H1 (cell line): Measurements from ENCODE around the gene SBK1. TPM values are rescaled to one million over a fixed set of nuclear protein-coding genes. Genes with fewer than 3 reads are reported as not detected.

ENCODE experiments used
- CTCF ChIA-PET: fragments of 300-600 bp; sonication (Branson Sonifier 250); formaldehyde crosslinking; loops from one replicate; lab custom pipeline; 2021; ENCODE audit not compliant: partially characterized antibody; lab: Charles Lee
- POLR2A ChIA-PET: fragments of 300-600 bp; sonication (Branson Sonifier 250); formaldehyde crosslinking; loops from one replicate; lab custom pipeline; 2021; ENCODE audit warnings: inconsistent platforms; ENCODE audit not compliant: partially characterized antibody; lab: Charles Lee
- DNase-seq, 2 experiments: peaks; one replicate each; pipeline versions ENCODE4 v3.0.0 to v3.0.0-alpha.2; 2010 to 2022; ENCODE audit warnings: low spot score in 2 of 2, low read depth in 1 of 2, mixed read lengths in 1 of 2
- FAIRE-seq: peaks from 2 replicates; lab custom pipeline; 2011; peaks lifted over from hg19 to GRCh38; lab: Jason Lieb, UNC
- H2AFZ ChIP-seq: 2 replicates; pipeline ENCODE4 v1.8.1; 2012; ENCODE audit warnings: low read length, inconsistent platforms
- H2AK5ac ChIP-seq: 2 replicates; pipeline ENCODE4 v1.6.1; 2013; ENCODE audit warnings: low read depth, low read length
- H2BK120ac ChIP-seq: replicated peaks from 2 replicates; pipeline ENCODE3; 2013; ENCODE audit warnings: low read depth, low read length, inconsistent platforms
- H2BK12ac ChIP-seq: 2 replicates; pipeline ENCODE4 v1.6.1; 2013; ENCODE audit warnings: low read depth, low read length
- H2BK15ac ChIP-seq: 2 replicates; pipeline ENCODE4 v1.6.1; 2013; ENCODE audit warnings: low read length
- H2BK20ac ChIP-seq: 2 replicates; pipeline ENCODE4 v1.6.1; 2013; ENCODE audit warnings: low read length
- H2BK5ac ChIP-seq: 2 replicates; pipeline ENCODE4 v1.6.1; 2013; ENCODE audit warnings: low read depth, low read length
- H3K14ac ChIP-seq: 2 replicates; pipeline ENCODE4 v1.6.1; 2013; ENCODE audit warnings: inconsistent platforms; ENCODE audit not compliant: insufficient read length
- H3K18ac ChIP-seq: 2 replicates; pipeline ENCODE4 v1.6.1; 2013; ENCODE audit warnings: low read length; ENCODE audit errors: extremely low read depth
- H3K23ac ChIP-seq: 2 replicates; pipeline ENCODE4 v1.6.1; 2013; ENCODE audit warnings: inconsistent platforms; ENCODE audit not compliant: insufficient read length
- H3K23me2 ChIP-seq: 2 replicates; pipeline ENCODE4 v1.6.1; 2013; ENCODE audit warnings: low read depth, low read length
- H3K27ac ChIP-seq: 2 replicates; pipeline ENCODE4 v1.6.1; 2011; ENCODE audit warnings: low read depth, low read length, inconsistent platforms
- H3K27me3 ChIP-seq, 4 experiments: replicated peaks in 1 of 4; 1 replicate in 1 of 4; 2 replicates in 3 of 4; pipeline versions ENCODE4 v1.6.1 to v1.8.1; 2011 to 2013; ENCODE audit warnings: low read length in 3 of 4, mild to moderate bottlenecking in 3 of 4, inconsistent platforms in 2 of 4, mixed read lengths in 2 of 4, moderate library complexity in 1 of 4; ENCODE audit not compliant: control insufficient read depth in 3 of 4, insufficient read depth in 3 of 4; ENCODE audit errors: extremely low read depth in 1 of 4
- H3K36me3 ChIP-seq, 4 experiments: 2 replicates each; pipeline versions ENCODE4 v1.6.1 to v1.8.1; 2011 to 2013; ENCODE audit warnings: mild to moderate bottlenecking in 4 of 4, low read length in 3 of 4, moderate library complexity in 2 of 4, control low read depth in 1 of 4, inconsistent platforms in 1 of 4; ENCODE audit not compliant: insufficient read depth in 4 of 4, control insufficient read depth in 2 of 4
- H3K4ac ChIP-seq: replicated peaks from 2 replicates; pipeline ENCODE3; 2013; ENCODE audit warnings: low read length, low read depth, mixed read lengths, inconsistent platforms; ENCODE audit not compliant: insufficient read length
- H3K4me1 ChIP-seq, 4 experiments: replicated peaks in 1 of 4; 1 replicate in 1 of 4; 2 replicates in 3 of 4; pipeline versions ENCODE4 v1.6.1 to v1.8.1; 2011 to 2013; ENCODE audit warnings: low read length in 3 of 4, inconsistent platforms in 2 of 4, mixed read lengths in 1 of 4; ENCODE audit not compliant: insufficient read depth in 4 of 4, control insufficient read depth in 3 of 4
- H3K4me2 ChIP-seq, 2 experiments: 2 replicates each; pipeline versions ENCODE4 v1.6.1 to v1.8.1; 2011 to 2013; ENCODE audit warnings: low read depth in 2 of 2, low read length in 2 of 2, control low read depth in 1 of 2, inconsistent platforms in 1 of 2, mild to moderate bottlenecking in 1 of 2; ENCODE audit not compliant: insufficient read depth in 1 of 2
- H3K4me3 ChIP-seq, 4 experiments: fragments of 200-600, 300-600 bp in 1 of 4; sonication (generic), shearing (Covaris generic), sonication (Bioruptor Twin) in 1 of 4; 2 replicates each; pipeline versions ENCODE4 v1.5.1 to v1.8.1; 2011 to 2016; ENCODE audit warnings: low read length in 4 of 4, low read depth in 3 of 4, control low read depth in 2 of 4, inconsistent platforms in 2 of 4, mild to moderate bottlenecking in 2 of 4, mixed read lengths in 1 of 4, moderate library complexity in 1 of 4; ENCODE audit not compliant: insufficient read depth in 2 of 4; ENCODE audit errors: extremely low read depth in 1 of 4
- H3K56ac ChIP-seq: replicated peaks from 2 replicates; pipeline ENCODE3; 2013; ENCODE audit warnings: low read depth, mild to moderate bottlenecking, mixed read lengths, low read length, inconsistent platforms; ENCODE audit not compliant: insufficient read length
- H3K79me1 ChIP-seq: 2 replicates; pipeline ENCODE4 v1.6.1; 2013; ENCODE audit warnings: low read depth, low read length, control low read depth
- H3K79me2 ChIP-seq, 2 experiments: 2 replicates each; pipeline versions ENCODE4 v1.6.1 to v1.8.1; 2012 to 2013; ENCODE audit warnings: low read length in 2 of 2, mild to moderate bottlenecking in 2 of 2, inconsistent platforms in 1 of 2; ENCODE audit not compliant: insufficient read depth in 2 of 2, control insufficient read depth in 1 of 2
- H3K9ac ChIP-seq, 4 experiments: replicated peaks in 1 of 4; 1 replicate in 1 of 4; 2 replicates in 3 of 4; pipeline versions ENCODE4 v1.6.1 to v1.8.1; 2011 to 2013; ENCODE audit warnings: low read depth in 3 of 4, low read length in 3 of 4, control low read depth in 2 of 4, mild to moderate bottlenecking in 2 of 4, moderate library complexity in 2 of 4, inconsistent platforms in 1 of 4; ENCODE audit errors: extremely low read depth in 1 of 4
- H3K9me3 ChIP-seq, 2 experiments: 2 replicates each; pipeline versions ENCODE4 v1.6.1 to v1.8.1; 2012 to 2013; ENCODE audit warnings: mild to moderate bottlenecking in 2 of 2, moderate library complexity in 2 of 2, control low read depth in 1 of 2, inconsistent platforms in 1 of 2, low read depth in 1 of 2, low read length in 1 of 2, mixed read lengths in 1 of 2; ENCODE audit not compliant: insufficient read depth in 2 of 2
- H4K20me1 ChIP-seq, 2 experiments: replicated peaks in 1 of 2; 2 replicates each; pipeline versions ENCODE3 to v1.8.1; 2011 to 2013; ENCODE audit warnings: inconsistent platforms in 2 of 2, low read length in 2 of 2, mild to moderate bottlenecking in 1 of 2; ENCODE audit not compliant: insufficient read depth in 2 of 2, control insufficient read depth in 1 of 2
- H4K5ac ChIP-seq: 2 replicates; pipeline ENCODE4 v1.6.1; 2013; ENCODE audit warnings: low read length, low read depth, mixed read lengths, inconsistent platforms; ENCODE audit not compliant: insufficient read length
- H4K8ac ChIP-seq: 2 replicates; pipeline ENCODE4 v1.8.0; 2013; ENCODE audit warnings: mild to moderate bottlenecking, moderate library complexity, low read length, inconsistent platforms; ENCODE audit not compliant: insufficient read depth; ENCODE audit errors: extremely low read depth
- H4K91ac ChIP-seq: replicated peaks from 2 replicates; pipeline ENCODE3; 2013; ENCODE audit warnings: low read length, mixed read lengths, inconsistent platforms; ENCODE audit not compliant: insufficient read length
- HDAC6 ChIP-seq: IDR thresholded peaks from one replicate; pipeline ENCODE4 v1.7.1; 2012; ENCODE audit warnings: low read depth, mild to moderate bottlenecking, inconsistent platforms, low read length, moderate library complexity
- PHF8 ChIP-seq: fragments of 200-600 bp; sonication (generic); conservative IDR thresholded peaks from 2 replicates; pipeline ENCODE4 v1.7.1; 2012; ENCODE audit warnings: low read depth, mild to moderate bottlenecking, inconsistent platforms, low read length, moderate library complexity
- POLR2AphosphoS5 ChIP-seq: IDR thresholded peaks from 2 replicates; pipeline ENCODE4 v1.6.1; 2011; ENCODE audit warnings: low read depth, low read length
- RAD21 ChIP-seq, 2 experiments: IDR thresholded peaks in 1 of 2; conservative IDR thresholded peaks in 1 of 2; 2 replicates each; pipeline ENCODE4 v1.6.1; 2011; ENCODE audit warnings: low read depth in 2 of 2, low read length in 2 of 2, improper control_type of control experiment in 1 of 2, inconsistent platforms in 1 of 2, mild to moderate bottlenecking in 1 of 2, moderate library complexity in 1 of 2
- RFX5 ChIP-seq: IDR thresholded peaks from 2 replicates; pipeline ENCODE4 v1.6.1; 2011; ENCODE audit warnings: low read depth, low read length, improper control_type of control experiment, borderline replicate concordance
- SAP30 ChIP-seq: fragments of 300-600 bp; sonication (generic); IDR thresholded peaks from 2 replicates; pipeline ENCODE4 v1.7.1; 2012; ENCODE audit warnings: low read length, moderate library complexity, mild to moderate bottlenecking, inconsistent platforms; ENCODE audit not compliant: insufficient read depth, insufficient replicate concordance
- TAF7 ChIP-seq: optimal IDR thresholded peaks from 2 replicates; pipeline ENCODE3; 2011; ENCODE audit warnings: low read depth, mild to moderate bottlenecking, inconsistent platforms, low read length, moderate library complexity, borderline replicate concordance
- WGBS, 2 experiments: shearing (Covaris generic) in 1 of 2; methylation state at CpG; one replicate each; pipeline versions ENCODE4 v1.1.6 to v1.1.7; 2013 to 2015; ENCODE audit warnings: low lambda C conversion rate in 2 of 2, mixed read lengths in 2 of 2, inconsistent platforms in 1 of 2, low coverage in 1 of 2, missing lambda C conversion rate in 1 of 2; ENCODE audit not compliant: insufficient replicate concordance in 2 of 2, insufficient coverage in 1 of 2, insufficient read length in 1 of 2; ENCODE audit errors: extremely low coverage in 1 of 2, missing lambda C conversion rate in 1 of 2; 5-methylcytosine and 5-hydroxymethylcytosine counted together
- polyA plus RNA-seq, 7 experiments: library from polyadenylated mRNA; depleted of rRNA in 3 of 7; stranded (reverse) in 5 of 7; unstranded in 2 of 7; fragments of >200 nt in 5 of 7; fragments of 200-250 nt in 2 of 7; gene quantifications; 1 replicate in 5 of 7; 2 replicates in 1 of 7; 4 replicates in 1 of 7; pipeline versions ENCODE4 v1.2.1 to v1.2.3, GENCODE V29; 2011 to 2013; ENCODE audit warnings: missing spikeins in 2 of 7, mixed read lengths in 2 of 7
- total RNA-seq: library from RNA; stranded (reverse); fragmentation: NEBNext Ultra II Directional; extraction: Animal tissue kit (Norgen Biotek cat#: 25700); gene quantifications from 2 replicates; pipeline ENCODE4 v1.2.1, GENCODE V29; 2021

SBK1 gene
- total and polyA plus RNA-seq, 2 of the 8 experiments (the other 6 are each of a cell fraction or from before 2014, with no cell fraction given): 18.2 to 73.9 TPM

DNA sequence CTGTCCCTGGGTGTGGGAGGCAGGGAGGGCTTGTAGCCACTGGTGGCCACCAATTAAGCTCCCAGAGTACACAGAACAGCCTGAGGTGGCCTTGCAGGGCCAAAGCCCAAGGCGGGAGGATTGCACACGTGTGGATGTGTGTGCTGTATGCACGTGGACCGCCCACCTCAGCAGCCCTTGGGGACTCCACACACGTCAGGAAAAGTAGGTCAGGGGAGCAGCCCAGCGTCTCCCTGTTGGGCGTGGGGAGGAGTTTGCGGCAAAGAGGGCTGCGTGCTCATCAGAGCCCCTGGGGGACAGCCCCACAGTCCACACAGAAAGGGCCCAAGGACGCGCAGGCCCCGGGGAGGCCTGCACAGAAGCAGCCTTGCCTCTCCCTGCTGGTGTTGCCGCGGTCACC lies 19.6 kb downstream of the SBK1 start:
- peaks cover 0 to 33% of the 10 kb centered on the region in 2 experiments; a peak in 2 of 4 replicates for H3K79me2 ChIP-seq
- H2AFZ ChIP-seq: no peak overlapping the region
- 97% methylated on average over 14 of the region's 14 CpGs; no CpG with 5 or more reads in 1 of the 2 experiments for WGBS, 2 experiments
- DNase-seq (no peak), FAIRE-seq (no peak)
- peaks cover 20% of the 10 kb centered on the region for H3K79me1 ChIP-seq
- H3K4me2 ChIP-seq: no peak overlapping the region
- no peak overlapping the region for H2BK5ac ChIP-seq
- peaks cover 14 to 30% of the 10 kb centered on the region in 2 experiments for H4K20me1 ChIP-seq
- H2AK5ac ChIP-seq: no peak overlapping the region
- no peak overlapping the region for H4K5ac ChIP-seq
- no peak overlapping the region for H3K14ac ChIP-seq
- H3K9me3 ChIP-seq: no peaks in the 10 kb centered on the region
- H3K4ac ChIP-seq: no peak overlapping the region
- no peak overlapping the region for H2BK20ac ChIP-seq
- H2BK15ac ChIP-seq: no peak overlapping the region
- POLR2A ChIA-PET: interaction anchor here (1.1 to 2.3 kb wide), 3 partner anchors 14 to 28 kb away, joined by 3 to 5 read pairs (median 4); no protein-coding TSS in a partner anchor
- no peak overlapping the region for H2BK12ac ChIP-seq
- no peak overlapping the region for H3K9ac ChIP-seq
- no peak overlapping the region for H3K56ac ChIP-seq
- H3K4me1 ChIP-seq: no peaks in the 10 kb centered on the region; a peak in 1 of 7 replicates
- H4K8ac ChIP-seq: no peak overlapping the region
- peaks cover 0 to 5% (median 0%) of the 10 kb centered on the region in 4 experiments; a peak in 4 of 8 replicates for H3K36me3 ChIP-seq
- no peaks in the 10 kb centered on the region for H3K27me3 ChIP-seq
- H3K23me2 ChIP-seq: no peaks in the 10 kb centered on the region
- no peak overlapping the region for H4K91ac ChIP-seq
- no peak overlapping the region for H3K27ac ChIP-seq
- H3K4me3 ChIP-seq: no peak overlapping the region
- no peak overlapping the region for H2BK120ac ChIP-seq
- H3K18ac ChIP-seq: no peak overlapping the region
- H3K23ac ChIP-seq: no peak overlapping the region
- CTCF ChIA-PET: interaction anchor here (1.7 to 4.5 kb wide), 5 partner anchors 9 to 34 kb away, joined by 11 to 22 read pairs (median 14); no protein-coding TSS in a partner anchor
- no peak for TF ChIP-seq SAP30
- TF ChIP-seq RAD21 (IDR thresholded peaks at IDR 0.05 in 1 of 2, conservative IDR thresholded peaks at IDR 0.05 in 1 of 2; ENCODE audit: low read depth in 2 of 2, low read length in 2 of 2): no peak
- TF ChIP-seq RFX5: no peak
- TF ChIP-seq PHF8: no peak
- no peak for TF ChIP-seq HDAC6
- no peak for TF ChIP-seq TAF7
- no peak for TF ChIP-seq POLR2AphosphoS5
